Retinal pigment epithelial cell (primary cell): Measurements from ENCODE around the gene PAX7.

Source experiments
- DNase-seq: peaks from one replicate; pipeline ENCODE4 v3.0.0-alpha.2; 2010; ENCODE audit warnings: low read depth
- H3K4me3 ChIP-seq: 2 replicates; pipeline ENCODE4 v1.5.1; 2011; ENCODE audit warnings: mild to moderate bottlenecking, low read length, control low read depth, moderate library complexity
- TF ChIP-seq, protein P1 (sequence below): conservative IDR thresholded peaks from 2 replicates; pipeline ENCODE4 v1.5.1; 2011; ENCODE audit warnings: low read depth, low read length, control low read depth, inconsistent platforms

Gene PAX7

GRCh38 chr1:18697541-18697940 lies 66.9 kb downstream of the PAX7 start:
- TF ChIP-seq, protein P1, sequence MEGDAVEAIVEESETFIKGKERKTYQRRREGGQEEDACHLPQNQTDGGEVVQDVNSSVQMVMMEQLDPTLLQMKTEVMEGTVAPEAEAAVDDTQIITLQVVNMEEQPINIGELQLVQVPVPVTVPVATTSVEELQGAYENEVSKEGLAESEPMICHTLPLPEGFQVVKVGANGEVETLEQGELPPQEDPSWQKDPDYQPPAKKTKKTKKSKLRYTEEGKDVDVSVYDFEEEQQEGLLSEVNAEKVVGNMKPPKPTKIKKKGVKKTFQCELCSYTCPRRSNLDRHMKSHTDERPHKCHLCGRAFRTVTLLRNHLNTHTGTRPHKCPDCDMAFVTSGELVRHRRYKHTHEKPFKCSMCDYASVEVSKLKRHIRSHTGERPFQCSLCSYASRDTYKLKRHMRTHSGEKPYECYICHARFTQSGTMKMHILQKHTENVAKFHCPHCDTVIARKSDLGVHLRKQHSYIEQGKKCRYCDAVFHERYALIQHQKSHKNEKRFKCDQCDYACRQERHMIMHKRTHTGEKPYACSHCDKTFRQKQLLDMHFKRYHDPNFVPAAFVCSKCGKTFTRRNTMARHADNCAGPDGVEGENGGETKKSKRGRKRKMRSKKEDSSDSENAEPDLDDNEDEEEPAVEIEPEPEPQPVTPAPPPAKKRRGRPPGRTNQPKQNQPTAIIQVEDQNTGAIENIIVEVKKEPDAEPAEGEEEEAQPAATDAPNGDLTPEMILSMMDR, result no peak
- no peak for DNase-seq
- H3K4me3 ChIP-seq, result no peak overlapping the region

DNA sequence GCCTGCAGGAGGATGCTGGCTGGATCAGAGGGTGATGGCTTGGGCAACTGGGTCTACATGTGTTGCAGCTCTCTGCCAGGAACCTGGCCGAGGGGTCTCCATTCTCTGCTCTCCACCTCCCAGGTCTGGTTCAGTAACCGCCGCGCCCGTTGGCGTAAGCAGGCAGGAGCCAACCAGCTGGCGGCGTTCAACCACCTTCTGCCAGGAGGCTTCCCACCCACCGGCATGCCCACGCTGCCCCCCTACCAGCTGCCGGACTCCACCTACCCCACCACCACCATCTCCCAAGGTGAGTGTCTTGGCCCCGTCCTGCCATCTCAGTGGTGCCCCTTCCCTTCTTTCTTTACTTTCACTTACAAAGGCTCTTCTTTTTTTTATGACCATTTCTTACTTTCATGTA lies 69.9 kb downstream of the PAX7 start:
- no peak for DNase-seq
- no peak overlapping the region for H3K4me3 ChIP-seq
- TF ChIP-seq, protein P1, result no peak

DNA sequence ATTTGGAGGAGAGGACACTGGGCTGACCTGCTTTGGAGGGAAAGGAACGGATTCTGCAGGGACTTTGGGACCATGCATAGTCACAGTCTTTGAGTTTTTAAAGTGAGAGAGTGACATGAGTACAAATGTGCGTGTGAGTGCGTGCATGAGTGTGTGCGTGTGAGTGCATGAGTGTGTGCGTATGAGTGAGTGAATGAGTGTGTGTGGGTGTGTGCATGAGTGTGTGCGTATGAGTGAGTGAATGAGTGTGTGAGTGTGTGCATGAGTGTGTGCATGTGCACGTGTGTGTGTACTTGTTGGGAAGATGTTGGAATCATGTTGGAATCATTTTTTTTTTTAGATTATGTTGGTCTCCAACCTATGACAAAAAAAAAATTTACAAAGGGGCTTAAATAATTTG lies 70.5 kb downstream of the PAX7 start:
- no peak for DNase-seq
- TF ChIP-seq, protein P1, result no peak
- H3K4me3 ChIP-seq, result no peak overlapping the region

- no peak overlapping the region for H3K4me3 ChIP-seq
- DNase-seq, result no peak
- TF ChIP-seq, protein P1, result no peak
Measured at GRCh38 chr1:18703041-18703621, 72.5 kb downstream of the PAX7 start.

DNA sequence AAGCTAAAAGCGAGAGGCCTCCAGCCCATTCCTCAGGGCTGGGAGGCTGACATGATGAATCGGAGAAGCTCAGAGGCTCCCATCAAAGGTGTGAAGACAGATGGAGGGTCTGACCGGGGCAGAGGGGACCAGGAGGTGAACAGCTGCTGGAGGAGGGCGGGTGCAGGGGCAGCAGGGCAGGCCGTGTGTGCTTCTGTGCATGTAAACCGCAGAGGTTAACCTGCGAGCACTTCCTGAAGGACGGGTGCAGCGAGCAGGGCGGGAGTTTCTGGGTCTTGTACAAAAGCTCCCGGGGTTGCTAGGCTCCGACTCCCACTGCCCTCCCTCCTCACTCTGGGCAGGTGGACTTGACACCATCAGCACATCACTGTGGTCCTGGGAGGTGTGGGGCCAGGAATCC lies 75.2 kb downstream of the PAX7 start:
- no peak for DNase-seq
- H3K4me3 ChIP-seq, result no peak overlapping the region
- TF ChIP-seq, protein P1, result no peak

DNA sequence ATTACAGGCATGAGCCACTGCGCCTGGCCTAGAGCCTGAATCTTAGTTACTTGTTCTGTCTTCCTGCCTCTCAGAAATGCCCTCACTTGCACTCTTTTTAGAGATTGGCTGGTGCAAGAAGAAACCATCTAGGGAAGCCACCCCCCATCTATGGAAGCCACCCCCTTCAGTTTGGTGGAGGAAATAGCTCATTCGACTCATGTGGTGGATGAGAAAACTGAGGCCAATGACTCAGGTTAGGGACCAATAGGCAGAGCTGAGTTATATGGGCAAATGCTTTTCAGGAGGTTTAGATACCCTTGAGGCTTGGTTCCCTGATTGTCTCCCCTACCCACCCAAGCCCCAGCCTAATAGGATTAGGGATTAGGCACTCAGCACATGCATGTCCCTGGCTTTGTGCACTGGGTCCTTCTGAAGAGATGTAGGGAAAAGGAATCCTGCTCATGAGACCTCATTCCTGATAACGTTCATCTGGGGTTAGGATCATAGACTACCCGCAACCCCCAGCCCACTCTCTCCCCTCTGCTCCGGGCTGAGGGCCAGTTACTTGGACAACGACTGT lies 77.1 kb downstream of the PAX7 start:
- no peak for DNase-seq
- H3K4me3 ChIP-seq, result no peak overlapping the region
- TF ChIP-seq, protein P1, result no peak

- no peak overlapping the region for H3K4me3 ChIP-seq
- no peak for DNase-seq
- TF ChIP-seq, protein P1, result no peak
Measured at GRCh38 chr1:18710002-18710401, 79.4 kb downstream of the PAX7 start.
